ENCODE measurements around the gene CCDC194. TPM values are rescaled to one million over a fixed set of nuclear protein-coding genes. Genes with fewer than 3 reads are reported as not detected.

Gene CCDC194
- total and polyA plus RNA-seq, 2 of the 8 experiments (the other 6 are each of a cell fraction or from before 2014, with no cell fraction given): 0.33 TPM; not detected in 1

- H3K79me2 ChIP-seq (ENCODE audit: control insufficient read depth in 1 of 2, insufficient read depth in 2 of 2, low read length in 2 of 2): no peaks in the 10 kb centered on the region
- H3K27ac ChIP-seq (ENCODE audit: low read depth, low read length): no peak overlapping the region
- H3K4me1 ChIP-seq (replicated peaks in 1 of 4; ENCODE audit: control insufficient read depth in 3 of 4, insufficient read depth in 4 of 4, low read length in 3 of 4): peaks cover 0 to 6% (median under 1%) of the 10 kb centered on the region in 4 experiments; a peak in 4 of 7 replicates
- 93% methylated on average over 8 of the region's 8 CpGs; no CpG with 5 or more reads in 1 of the 2 experiments for WGBS, 2 experiments (ENCODE audit: extremely low coverage in 1 of 2, insufficient coverage in 1 of 2, insufficient read length in 1 of 2, insufficient replicate concordance in 2 of 2, low coverage in 1 of 2, low lambda C conversion rate in 2 of 2, missing lambda C conversion rate in 1 of 2)
- H3K4ac ChIP-seq (replicated peaks; ENCODE audit: insufficient read length, low read depth, low read length): no peak overlapping the region
- ChIA-PET POLR2A (ENCODE audit: partially characterized antibody) (interaction anchor here (1.7 to 2.6 kb wide), 3 partner anchors 14 to 110 kb away, joined by 3 to 9 read pairs (median 5); partner anchors contain the start of gene MVB12A), CTCF (ENCODE audit: partially characterized antibody) (interaction anchor here (1.3 to 2.2 kb wide), 4 partner anchors 8 to 67 kb away, joined by 5 to 9 read pairs (median 6); partner anchors contain the start of gene TMEM221)
- no peak overlapping the region for H4K8ac ChIP-seq (ENCODE audit: extremely low read depth, insufficient read depth, low read length)
- no peak overlapping the region for H3K18ac ChIP-seq (ENCODE audit: extremely low read depth, low read length)
- H3K36me3 ChIP-seq (ENCODE audit: control insufficient read depth in 2 of 4, insufficient read depth in 4 of 4, low read length in 3 of 4): peaks cover 0 to 20% (median 1%) of the 10 kb centered on the region in 4 experiments; a peak in 4 of 8 replicates
- no peak overlapping the region for H4K91ac ChIP-seq (replicated peaks; ENCODE audit: insufficient read length, low read length)
- no peak overlapping the region for H2AK5ac ChIP-seq (ENCODE audit: low read depth, low read length)
- DNase-seq (ENCODE audit: low read depth in 1 of 2, low spot score in 2 of 2) (no peak), FAIRE-seq (no peak)
- H3K14ac ChIP-seq (ENCODE audit: insufficient read length): no peak overlapping the region
- H3K79me1 ChIP-seq (ENCODE audit: low read depth, low read length): no peaks in the 10 kb centered on the region
- no peak overlapping the region for H2BK120ac ChIP-seq (replicated peaks; ENCODE audit: low read depth, low read length)
- H3K23me2 ChIP-seq (ENCODE audit: low read depth, low read length): peaks cover 4% of the 10 kb centered on the region; the same call in 1 of the 2 replicates
- H2BK15ac ChIP-seq (ENCODE audit: low read length): no peak overlapping the region
- TF ChIP-seq SP4 (IDR thresholded peaks at IDR 0.05; ENCODE audit: low read length) (no peak), SIN3A (conservative IDR thresholded peaks at IDR 0.05 in 1 of 2, IDR thresholded peaks at IDR 0.05 in 1 of 2; ENCODE audit: low read depth in 1 of 2, low read length in 2 of 2) (no peak), POU5F1 (IDR thresholded peaks at IDR 0.05; ENCODE audit: low read depth, low read length) (no peak), YY1 (IDR thresholded peaks at IDR 0.05; ENCODE audit: low read depth, low read length) (no peak), CTBP2 (IDR thresholded peaks at IDR 0.05; ENCODE audit: borderline replicate concordance, insufficient read depth, insufficient read length, low read length) (no peak)
- no peak overlapping the region for H3K4me3 ChIP-seq (ENCODE audit: extremely low read depth in 1 of 4, insufficient read depth in 2 of 4, low read depth in 3 of 4, low read length in 4 of 4)
- no peaks in the 10 kb centered on the region; a peak in 1 of 7 replicates for H3K27me3 ChIP-seq (replicated peaks in 1 of 4; ENCODE audit: control insufficient read depth in 3 of 4, extremely low read depth in 1 of 4, insufficient read depth in 3 of 4, low read length in 3 of 4)
- no peak overlapping the region for H2BK12ac ChIP-seq (ENCODE audit: low read depth, low read length)
- no peak overlapping the region for H4K5ac ChIP-seq (ENCODE audit: insufficient read length, low read depth, low read length)
- no peak overlapping the region for H3K56ac ChIP-seq (replicated peaks; ENCODE audit: insufficient read length, low read depth, low read length)
- H2BK5ac ChIP-seq (ENCODE audit: low read depth, low read length): no peak overlapping the region
- H2BK20ac ChIP-seq (ENCODE audit: low read length): no peak overlapping the region
- H4K20me1 ChIP-seq (replicated peaks in 1 of 2; ENCODE audit: control insufficient read depth in 1 of 2, insufficient read depth in 2 of 2, low read length in 2 of 2): no peaks in the 10 kb centered on the region
- no peak overlapping the region for H2AFZ ChIP-seq (ENCODE audit: low read length)
- H3K9ac ChIP-seq (replicated peaks in 1 of 4; ENCODE audit: extremely low read depth in 1 of 4, low read depth in 3 of 4, low read length in 3 of 4): no peak overlapping the region
- no peak overlapping the region for H3K4me2 ChIP-seq (ENCODE audit: insufficient read depth in 1 of 2, low read depth in 2 of 2, low read length in 2 of 2)
- no peaks in the 10 kb centered on the region for H3K9me3 ChIP-seq (ENCODE audit: insufficient read depth in 2 of 2, low read depth in 1 of 2, low read length in 1 of 2)
- H3K23ac ChIP-seq (ENCODE audit: insufficient read length): no peak overlapping the region
Measured at GRCh38 chr19:17398902-17399527, 5.0 kb upstream of the CCDC194 start.
